ENCODE results near the gene POT1. TPM values are rescaled to one million over a fixed set of nuclear protein-coding genes. Genes with fewer than 3 reads are reported as not detected.

POT1 gene
- total and polyA plus RNA-seq, 2 of the 8 experiments (the other 6 are each of a cell fraction or from before 2014, with no cell fraction given) = 13.1 to 22.8 TPM

- TF ChIP-seq YY1 (IDR thresholded peaks at IDR 0.05; ENCODE audit: low read depth, low read length) (0 out of 2 replicates have a peak, but pooled peaks have one; percentile 39), EP300 (IDR thresholded peaks at IDR 0.05; ENCODE audit: borderline replicate concordance in 1 of 2, low read depth in 2 of 2, low read length in 2 of 2) (no peak), CTCF (IDR thresholded peaks at IDR 0.05; ENCODE audit: control extremely low read depth in 1 of 3, insufficient read depth in 1 of 3, low read depth in 1 of 3, low read length in 3 of 3) (peak; percentile 44 to 88 (median 83)), TEAD4 (IDR thresholded peaks at IDR 0.05; ENCODE audit: low read depth, low read length) (peak; percentile 35; the same call in 1 of the 2 replicates), CBX8 (IDR thresholded peaks at IDR 0.05; ENCODE audit: borderline replicate concordance, low read depth, low read length) (no peak), RAD21 (IDR thresholded peaks at IDR 0.05 in 1 of 2, conservative IDR thresholded peaks at IDR 0.05 in 1 of 2; ENCODE audit: low read depth in 2 of 2, low read length in 2 of 2) (peak; percentile 98 to 100)
- H3K56ac ChIP-seq (replicated peaks; ENCODE audit: insufficient read length, low read depth, low read length) = no peak overlapping the region
- no peak overlapping the region for H4K8ac ChIP-seq (ENCODE audit: extremely low read depth, insufficient read depth, low read length)
- no peak overlapping the region for H2BK120ac ChIP-seq (replicated peaks; ENCODE audit: low read depth, low read length)
- peaks cover 0 to 8% (median 3%) of the 10 kb centered on the region in 4 experiments; a peak in 5 of 7 replicates for H3K4me1 ChIP-seq (replicated peaks in 1 of 4; ENCODE audit: control insufficient read depth in 3 of 4, insufficient read depth in 4 of 4, low read length in 3 of 4)
- no peaks in the 10 kb centered on the region for H3K27me3 ChIP-seq (replicated peaks in 1 of 4; ENCODE audit: control insufficient read depth in 3 of 4, extremely low read depth in 1 of 4, insufficient read depth in 3 of 4, low read length in 3 of 4)
- no peaks in the 10 kb centered on the region for H3K79me1 ChIP-seq (ENCODE audit: low read depth, low read length)
- peak in 1 of 2 experiments; percentile 39 for DNase-seq (ENCODE audit: low read depth in 1 of 2, low spot score in 2 of 2)
- no peak overlapping the region for H2AK5ac ChIP-seq (ENCODE audit: low read depth, low read length)
- ChIA-PET CTCF (ENCODE audit: partially characterized antibody) (interaction anchor here (0.6 to 4.0 kb wide), 33 partner anchors 9 to 914 kb away, joined by 3 to 24 read pairs (median 4); partner anchors contain the start of gene GPR37), POLR2A (ENCODE audit: partially characterized antibody) (no interaction called here)
- H3K23ac ChIP-seq (ENCODE audit: insufficient read length) = no peak overlapping the region
- H3K9me3 ChIP-seq (ENCODE audit: insufficient read depth in 2 of 2, low read depth in 1 of 2, low read length in 1 of 2) = no peaks in the 10 kb centered on the region
- no peak overlapping the region for H2BK15ac ChIP-seq (ENCODE audit: low read length)
- H2BK5ac ChIP-seq (ENCODE audit: low read depth, low read length) = no peak overlapping the region
- no peaks in the 10 kb centered on the region for H3K36me3 ChIP-seq (ENCODE audit: control insufficient read depth in 2 of 4, insufficient read depth in 4 of 4, low read length in 3 of 4)
- no peak overlapping the region for H4K91ac ChIP-seq (replicated peaks; ENCODE audit: insufficient read length, low read length)
- no peaks in the 10 kb centered on the region for H3K79me2 ChIP-seq (ENCODE audit: control insufficient read depth in 1 of 2, insufficient read depth in 2 of 2, low read length in 2 of 2)
- H3K14ac ChIP-seq (ENCODE audit: insufficient read length) = no peak overlapping the region
- peak; percentile 92 for FAIRE-seq
- no peak overlapping the region for H3K4me3 ChIP-seq (ENCODE audit: extremely low read depth in 1 of 4, insufficient read depth in 2 of 4, low read depth in 3 of 4, low read length in 4 of 4)
- H4K5ac ChIP-seq (ENCODE audit: insufficient read length, low read depth, low read length) = no peak overlapping the region
- no peak overlapping the region for H3K4ac ChIP-seq (replicated peaks; ENCODE audit: insufficient read length, low read depth, low read length)
- H2AFZ ChIP-seq (ENCODE audit: low read length) = 0 out of 2 replicates have a peak overlapping the region, but pooled peaks have one; percentile 27
- H3K4me2 ChIP-seq (ENCODE audit: insufficient read depth in 1 of 2, low read depth in 2 of 2, low read length in 2 of 2) = no peak overlapping the region
- 47% methylated on average over 8 of the region's 9 CpGs; no CpG with 5 or more reads in 1 of the 2 experiments for WGBS, 2 experiments (ENCODE audit: extremely low coverage in 1 of 2, insufficient coverage in 1 of 2, insufficient read length in 1 of 2, insufficient replicate concordance in 2 of 2, low coverage in 1 of 2, low lambda C conversion rate in 2 of 2, missing lambda C conversion rate in 1 of 2)
- H3K18ac ChIP-seq (ENCODE audit: extremely low read depth, low read length) = no peak overlapping the region; the same call in 1 of the 2 replicates
- no peak overlapping the region for H3K9ac ChIP-seq (replicated peaks in 1 of 4; ENCODE audit: extremely low read depth in 1 of 4, low read depth in 3 of 4, low read length in 3 of 4)
- H2BK12ac ChIP-seq (ENCODE audit: low read depth, low read length) = no peak overlapping the region
- H3K23me2 ChIP-seq (ENCODE audit: low read depth, low read length) = peaks cover 2% of the 10 kb centered on the region; the same call in 1 of the 2 replicates
- H3K27ac ChIP-seq (ENCODE audit: low read depth, low read length) = no peak overlapping the region
- H2BK20ac ChIP-seq (ENCODE audit: low read length) = no peak overlapping the region
- H4K20me1 ChIP-seq (replicated peaks in 1 of 2; ENCODE audit: control insufficient read depth in 1 of 2, insufficient read depth in 2 of 2, low read length in 2 of 2) = no peaks in the 10 kb centered on the region
These were observed 144.5 kb downstream of the POT1 start for GRCh38 chr7:124784879-124785818.
